Esophagus muscularis mucosa (tissue), 3 donors: Measurements from ENCODE around the gene MREG.

Source experiments
- CTCF ChIP-seq, 3 experiments: fragments of 200-600 bp in 2 of 3; fragments of 450-650 bp in 1 of 3; sonication (generic) in 2 of 3; IDR thresholded peaks; one replicate each; pipeline ENCODE4 v1.5.1; 2017 to 2019; ENCODE audit warnings: antibody characterized with exemption in 3 of 3, mild to moderate bottlenecking in 2 of 3, moderate library complexity in 1 of 3
- POLR2A ChIP-seq: fragments of 450-650 bp; IDR thresholded peaks from one replicate; pipeline ENCODE4 v1.6.1; 2017; ENCODE audit warnings: antibody characterized with exemption, moderate library complexity, mild to moderate bottlenecking, low read depth

GRCh38 chr2:216056739-216057138, 43.4 kb upstream of the MREG start:
- TF ChIP-seq CTCF (IDR thresholded peaks at IDR 0.05), result no peak
- no peak for TF ChIP-seq POLR2A
